Stimulated activated CD4-positive, alpha-beta T cell treated with anti-CD3 and anti-CD28 coated beads, Interleukin-12 subunit alpha, Interleukin-12 subunit beta, amount 100 ng/mL, for 24 hours (primary cell): ENCODE data around the gene ZNF705A.
"Not testable (repeated sequence)": the region's sequence is repeated elsewhere in the genome, so short reads cannot be mapped to it uniquely, and the experiment has no call there.

Experiments used
- DNase-seq, 2 experiments: peaks; one replicate each; pipeline ENCODE4 v3.0.0-alpha.2; 2020; ENCODE audit warnings: low read depth in 2 of 2

The ZNF705A gene

GRCh38 chr12:8184206-8184605, 27.4 kb downstream of the ZNF705A start:
- DNase-seq, result not testable (repeated sequence)

GRCh38 chr12:8188088-8188487, 31.3 kb downstream of the ZNF705A start:
- not testable (repeated sequence) for DNase-seq

GRCh38 chr12:8197685-8198308, 41.0 kb downstream of the ZNF705A start:
- DNase-seq, result not testable (repeated sequence)

GRCh38 chr12:8218711-8219382, 62.0 kb downstream of the ZNF705A start:
- not testable (repeated sequence) for DNase-seq

GRCh38 chr12:8221375-8221774, 64.6 kb downstream of the ZNF705A start:
- not testable (repeated sequence) for DNase-seq

GRCh38 chr12:8221844-8222243, 65.0 kb downstream of the ZNF705A start:
- not testable (repeated sequence) for DNase-seq

- DNase-seq, result not testable (repeated sequence)
These were observed 65.5 kb downstream of the ZNF705A start for GRCh38 chr12:8222303-8222702.

- DNase-seq, result not testable (repeated sequence)
These were observed 66.8 kb downstream of the ZNF705A start for GRCh38 chr12:8223646-8224045.

GRCh38 chr12:8224782-8225181, 68.0 kb downstream of the ZNF705A start:
- not testable (repeated sequence) for DNase-seq

GRCh38 chr12:8226355-8226754, 69.5 kb downstream of the ZNF705A start:
- DNase-seq, result no peak

- DNase-seq, result peak in 1 of 2 experiments; percentile 8
These were observed 70.3 kb downstream of the ZNF705A start, which contains the start of gene FAM90A1 for GRCh38 chr12:8226992-8227731. FAM90A1 (minus strand) TSS chr12:8227618; CDS start chr12:8224832, 2,786 bp downstream.

- not testable (repeated sequence) for DNase-seq
These were observed 70.9 kb downstream of the ZNF705A start for GRCh38 chr12:8227732-8228077.

- DNase-seq, result not testable (repeated sequence)
These were observed 71.8 kb downstream of the ZNF705A start for GRCh38 chr12:8228607-8229006.

GRCh38 chr12:8229486-8229885, 72.7 kb downstream of the ZNF705A start:
- DNase-seq, result not testable (repeated sequence)
